WTC11 (cell line): Measurements from ENCODE around the gene ST3GAL6. TPM values are rescaled to one million over a fixed set of nuclear protein-coding genes. Genes with fewer than 3 reads are reported as not detected.

Source experiments
- ATAC-seq: fragments of 200-7000 bp; cut with Tn5 transposase; 2 replicates; pipeline ENCODE4 v1.10.0; 2021; ENCODE audit warnings: mild to moderate bottlenecking, moderate library complexity
- CTCF ChIA-PET: fragments of 300-600 bp; sonication (Branson Sonifier 250); formaldehyde crosslinking; loops from one replicate; lab custom pipeline; 2021; ENCODE audit warnings: antibody characterized with exemption; lab: Charles Lee
- POLR2A ChIA-PET: fragments of 350-600 bp; sonication (Branson Sonifier 250); formaldehyde crosslinking; loops from one replicate; lab custom pipeline; 2021; ENCODE audit warnings: antibody characterized with exemption; lab: Charles Lee
- DNase-seq: peaks from one replicate; pipeline ENCODE4 v3.0.0; 2021; ENCODE audit warnings: low spot score
- H3K27ac Mint-ChIP-seq: 2 replicates; pipeline ENCODE4 v1.8.0; 2021; ENCODE audit warnings: mixed read lengths
- H3K27me3 Mint-ChIP-seq: 2 replicates; pipeline ENCODE4 v1.8.0; 2021; ENCODE audit warnings: low read depth, mild to moderate bottlenecking, moderate library complexity, mixed read lengths
- H3K36me3 Mint-ChIP-seq: 2 replicates; pipeline ENCODE4 v1.8.0; 2021; ENCODE audit warnings: mixed read lengths
- H3K4me1 Mint-ChIP-seq: 2 replicates; pipeline ENCODE4 v1.8.0; 2022; ENCODE audit warnings: mixed read lengths
- H3K4me3 Mint-ChIP-seq: 2 replicates; pipeline ENCODE4 v1.8.0; 2021; ENCODE audit warnings: mild to moderate bottlenecking, moderate library complexity, mixed read lengths
- H3K9me3 Mint-ChIP-seq: 2 replicates; pipeline ENCODE4 v1.8.0; 2021; ENCODE audit warnings: mixed read lengths
- ATF2 ChIP-seq: sonication (generic); formaldehyde crosslinking; IDR thresholded peaks from 2 replicates; pipeline ENCODE4 v1.8.1; 2022; ENCODE audit warnings: low read depth, missing genetic modification reagents, borderline replicate concordance
- CBFB ChIP-seq: sonication (generic); formaldehyde crosslinking; IDR thresholded peaks from 2 replicates; pipeline ENCODE4 v1.8.1; 2022; ENCODE audit warnings: mild to moderate bottlenecking, low read depth, missing genetic modification reagents
- FOXJ3 ChIP-seq: sonication (generic); formaldehyde crosslinking; IDR thresholded peaks from 2 replicates; pipeline ENCODE4 v1.9.0; 2021; ENCODE audit warnings: missing genetic modification reagents, mild to moderate bottlenecking, borderline replicate concordance
- GTF2I ChIP-seq: fragments of 250-450 bp; sonication (Bioruptor Pico); conservative IDR thresholded peaks from 2 replicates; pipeline ENCODE4 v1.4.0; 2021; ENCODE audit warnings: mild to moderate bottlenecking
- HMGA2 ChIP-seq: fragments of 250-450 bp; sonication (Bioruptor Pico); IDR thresholded peaks from 2 replicates; pipeline ENCODE4 v1.4.0; 2021; ENCODE audit warnings: mild to moderate bottlenecking, moderate library complexity
- IRF1 ChIP-seq: sonication (generic); formaldehyde crosslinking; IDR thresholded peaks from 2 replicates; pipeline ENCODE4 v1.8.0; 2023; ENCODE audit warnings: missing genetic modification reagents
- JUN ChIP-seq: sonication (generic); formaldehyde crosslinking; IDR thresholded peaks from 2 replicates; pipeline ENCODE4 v1.8.0; 2023; ENCODE audit warnings: mild to moderate bottlenecking, missing genetic modification reagents
- KAT7 ChIP-seq: sonication (generic); formaldehyde crosslinking; IDR thresholded peaks from 2 replicates; pipeline ENCODE4 v1.8.1; 2023; ENCODE audit warnings: missing genetic modification reagents, mild to moderate bottlenecking, borderline replicate concordance
- NFYB ChIP-seq: sonication (generic); formaldehyde crosslinking; conservative IDR thresholded peaks from 2 replicates; pipeline ENCODE4 v1.8.0; 2022; ENCODE audit warnings: low read depth, missing genetic modification reagents
- PREB ChIP-seq: sonication (generic); formaldehyde crosslinking; IDR thresholded peaks from 2 replicates; pipeline ENCODE4 v1.8.1; 2022; ENCODE audit warnings: mild to moderate bottlenecking, missing genetic modification reagents, moderate library complexity, borderline replicate concordance
- PRRX2 ChIP-seq: fragments of 250-450 bp; sonication (Bioruptor Pico); IDR thresholded peaks from 2 replicates; pipeline ENCODE4 v1.8.0; 2021; ENCODE audit warnings: mild to moderate bottlenecking
- RORB ChIP-seq: fragments of 250-450 bp; sonication (Bioruptor Pico); IDR thresholded peaks from 2 replicates; pipeline ENCODE4 v1.9.0; 2021; ENCODE audit warnings: mild to moderate bottlenecking
- ZBTB43 ChIP-seq: sonication (generic); formaldehyde crosslinking; IDR thresholded peaks from 2 replicates; pipeline ENCODE4 v1.8.1; 2023; ENCODE audit warnings: mild to moderate bottlenecking, missing genetic modification reagents
- ZNF532 ChIP-seq: fragments of 250-450 bp; sonication (Bioruptor Pico); IDR thresholded peaks from 2 replicates; pipeline ENCODE4 v1.9.0; 2021; ENCODE audit warnings: mild to moderate bottlenecking, borderline replicate concordance
- total RNA-seq: library from RNA; stranded (reverse); gene quantifications from 3 replicates; pipeline ENCODE4 v1.2.3, GENCODE V29; 2021
- TF ChIP-seq, protein P1 (sequence below): sonication (generic); formaldehyde crosslinking; conservative IDR thresholded peaks from 2 replicates; pipeline ENCODE4 v1.8.1; 2023; ENCODE audit warnings: mild to moderate bottlenecking, low read depth, missing genetic modification reagents, moderate library complexity
- TF ChIP-seq, protein P2 (sequence below): fragments of 250-450 bp; sonication (Bioruptor Pico); IDR thresholded peaks from 2 replicates; pipeline ENCODE4 v1.9.0; 2021; ENCODE audit warnings: mild to moderate bottlenecking
- TF ChIP-seq, protein P3 (sequence below): sonication (generic); formaldehyde crosslinking; IDR thresholded peaks from 2 replicates; pipeline ENCODE4 v1.8.0; 2022; ENCODE audit warnings: mild to moderate bottlenecking, missing genetic modification reagents

The ST3GAL6 gene
- total RNA-seq, 1 experiment from 2014 or later = 8.1 TPM

GRCh38 chr3:98717584-98717983 is 45.6 kb upstream of the ST3GAL6 start (continued):
- TF ChIP-seq, protein P1, sequence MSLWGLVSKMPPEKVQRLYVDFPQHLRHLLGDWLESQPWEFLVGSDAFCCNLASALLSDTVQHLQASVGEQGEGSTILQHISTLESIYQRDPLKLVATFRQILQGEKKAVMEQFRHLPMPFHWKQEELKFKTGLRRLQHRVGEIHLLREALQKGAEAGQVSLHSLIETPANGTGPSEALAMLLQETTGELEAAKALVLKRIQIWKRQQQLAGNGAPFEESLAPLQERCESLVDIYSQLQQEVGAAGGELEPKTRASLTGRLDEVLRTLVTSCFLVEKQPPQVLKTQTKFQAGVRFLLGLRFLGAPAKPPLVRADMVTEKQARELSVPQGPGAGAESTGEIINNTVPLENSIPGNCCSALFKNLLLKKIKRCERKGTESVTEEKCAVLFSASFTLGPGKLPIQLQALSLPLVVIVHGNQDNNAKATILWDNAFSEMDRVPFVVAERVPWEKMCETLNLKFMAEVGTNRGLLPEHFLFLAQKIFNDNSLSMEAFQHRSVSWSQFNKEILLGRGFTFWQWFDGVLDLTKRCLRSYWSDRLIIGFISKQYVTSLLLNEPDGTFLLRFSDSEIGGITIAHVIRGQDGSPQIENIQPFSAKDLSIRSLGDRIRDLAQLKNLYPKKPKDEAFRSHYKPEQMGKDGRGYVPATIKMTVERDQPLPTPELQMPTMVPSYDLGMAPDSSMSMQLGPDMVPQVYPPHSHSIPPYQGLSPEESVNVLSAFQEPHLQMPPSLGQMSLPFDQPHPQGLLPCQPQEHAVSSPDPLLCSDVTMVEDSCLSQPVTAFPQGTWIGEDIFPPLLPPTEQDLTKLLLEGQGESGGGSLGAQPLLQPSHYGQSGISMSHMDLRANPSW (CRISPR knock-in tag) = no peak
- TF ChIP-seq JUN (CRISPR knock-in tag) (no peak), NFYB (CRISPR knock-in tag) (no peak), PRRX2 (CRISPR knock-in tag) (no peak), CBFB (CRISPR knock-in tag) (no peak)

DNA sequence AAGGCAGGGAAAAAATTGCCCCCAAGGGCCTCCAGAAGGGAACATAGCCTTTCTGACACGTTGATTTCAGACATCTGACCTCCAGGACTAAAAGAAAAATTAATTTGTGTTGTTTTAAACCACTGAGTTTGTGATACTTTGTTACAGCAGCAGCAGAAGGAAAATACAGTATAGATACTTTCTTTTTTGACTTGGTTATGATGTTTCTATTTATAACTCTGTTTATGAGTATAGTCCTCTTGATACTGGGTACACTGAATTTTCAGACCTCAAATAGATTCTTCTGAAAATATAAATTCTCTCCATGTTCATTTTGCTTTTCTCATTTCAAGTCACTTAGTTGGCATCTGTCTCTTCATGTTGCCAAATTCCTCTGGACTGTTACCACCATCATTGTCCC is 44.4 kb upstream of the ST3GAL6 start:
- no peak for TF ChIP-seq RORB (CRISPR knock-in tag)
- TF ChIP-seq, protein P2, sequence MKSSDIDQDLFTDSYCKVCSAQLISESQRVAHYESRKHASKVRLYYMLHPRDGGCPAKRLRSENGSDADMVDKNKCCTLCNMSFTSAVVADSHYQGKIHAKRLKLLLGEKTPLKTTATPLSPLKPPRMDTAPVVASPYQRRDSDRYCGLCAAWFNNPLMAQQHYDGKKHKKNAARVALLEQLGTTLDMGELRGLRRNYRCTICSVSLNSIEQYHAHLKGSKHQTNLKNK (CRISPR knock-in tag) = no peak
- TF ChIP-seq PREB (CRISPR knock-in tag) = no peak
- TF ChIP-seq ATF2 (CRISPR knock-in tag) = no peak
- no peak for TF ChIP-seq IRF1 (CRISPR knock-in tag)
- no peak for TF ChIP-seq KAT7 (CRISPR knock-in tag)
- TF ChIP-seq FOXJ3 (CRISPR knock-in tag) = no peak
- TF ChIP-seq, protein P3, sequence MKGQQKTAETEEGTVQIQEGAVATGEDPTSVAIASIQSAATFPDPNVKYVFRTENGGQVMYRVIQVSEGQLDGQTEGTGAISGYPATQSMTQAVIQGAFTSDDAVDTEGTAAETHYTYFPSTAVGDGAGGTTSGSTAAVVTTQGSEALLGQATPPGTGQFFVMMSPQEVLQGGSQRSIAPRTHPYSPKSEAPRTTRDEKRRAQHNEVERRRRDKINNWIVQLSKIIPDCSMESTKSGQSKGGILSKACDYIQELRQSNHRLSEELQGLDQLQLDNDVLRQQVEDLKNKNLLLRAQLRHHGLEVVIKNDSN (CRISPR knock-in tag) = no peak
- TF ChIP-seq GTF2I (CRISPR knock-in tag) = no peak
- TF ChIP-seq ZNF532 (CRISPR knock-in tag) = no peak
- no peak for TF ChIP-seq ZBTB43 (CRISPR knock-in tag)
- TF ChIP-seq HMGA2 (CRISPR knock-in tag) = no peak
- H3K27ac Mint-ChIP-seq = no peak overlapping the region
- POLR2A ChIA-PET = no interaction called here
- no peaks in the 10 kb centered on the region for H3K36me3 Mint-ChIP-seq
- H3K27me3 Mint-ChIP-seq = peaks cover 30% of the 10 kb centered on the region
- DNase-seq (no peak), ATAC-seq (no peak)
- CTCF ChIA-PET = no interaction called here
- peaks cover 8% of the 10 kb centered on the region for H3K9me3 Mint-ChIP-seq
- H3K4me3 Mint-ChIP-seq = no peak overlapping the region
- peaks cover 26% of the 10 kb centered on the region for H3K4me1 Mint-ChIP-seq
